Fibroblast of lung (primary cell): ENCODE data around the gene TRIP6. TPM values are rescaled to one million over a fixed set of nuclear protein-coding genes. Genes with fewer than 3 reads are reported as not detected.

Source experiments
- DNase-seq, 2 donors: peaks; one replicate each; pipeline versions ENCODE4 v3.0.0 to v3.0.0-alpha.2; 2010; ENCODE audit warnings: low read depth in 2 of 2
- H2AFZ ChIP-seq: 2 replicates; pipeline ENCODE4 v1.5.1; 2012; ENCODE audit warnings: low read length, control low read depth, inconsistent platforms
- H3K27ac ChIP-seq: 2 replicates; pipeline ENCODE4 v1.5.1; 2011; ENCODE audit warnings: low read length, control low read depth; ENCODE audit not compliant: insufficient read depth
- H3K27me3 ChIP-seq: 2 replicates; pipeline ENCODE4 v1.5.1; 2011; ENCODE audit warnings: mild to moderate bottlenecking, low read length; ENCODE audit not compliant: control insufficient read depth, insufficient read depth
- H3K36me3 ChIP-seq: 2 replicates; pipeline ENCODE4 v1.5.1; 2011; ENCODE audit warnings: low read length; ENCODE audit not compliant: control insufficient read depth, insufficient read depth
- H3K4me1 ChIP-seq: 2 replicates; pipeline ENCODE4 v1.5.1; 2011; ENCODE audit warnings: low read length; ENCODE audit not compliant: control insufficient read depth, insufficient read depth; ENCODE audit errors: extremely low read depth
- H3K4me2 ChIP-seq: 2 replicates; pipeline ENCODE4 v1.5.1; 2011; ENCODE audit warnings: low read length, control low read depth; ENCODE audit not compliant: insufficient read depth; ENCODE audit errors: extremely low read depth
- H3K4me3 ChIP-seq, 4 experiments: fragments of 200-600 bp in 1 of 4; sonication (generic) in 1 of 4; replicated peaks in 1 of 4; 2 replicates each; pipeline ENCODE4 v1.5.1; 2011 to 2016; ENCODE audit warnings: low read length in 4 of 4, low read depth in 3 of 4, mild to moderate bottlenecking in 3 of 4, control low read depth in 2 of 4, inconsistent platforms in 1 of 4, mixed read lengths in 1 of 4; ENCODE audit not compliant: insufficient read depth in 1 of 4; ENCODE audit errors: control extremely low read depth in 1 of 4
- H3K79me2 ChIP-seq: 2 replicates; pipeline ENCODE4 v1.5.1; 2012; ENCODE audit warnings: mild to moderate bottlenecking, low read length, inconsistent platforms; ENCODE audit not compliant: control insufficient read depth, insufficient read depth
- H3K9ac ChIP-seq: 2 replicates; pipeline ENCODE4 v1.5.1; 2011; ENCODE audit warnings: mild to moderate bottlenecking, low read length, control low read depth; ENCODE audit not compliant: insufficient read depth
- H3K9me3 ChIP-seq: 2 replicates; pipeline ENCODE4 v1.5.1; 2012; ENCODE audit warnings: low read depth, low read length; ENCODE audit not compliant: control insufficient read depth, insufficient read depth
- H4K20me1 ChIP-seq: 2 replicates; pipeline ENCODE4 v1.5.1; 2011; ENCODE audit warnings: low read length; ENCODE audit not compliant: control insufficient read depth, insufficient read depth; ENCODE audit errors: extremely low read depth
- CTCF ChIP-seq, 2 donors: IDR thresholded peaks in 1 of 2; conservative IDR thresholded peaks in 1 of 2; 1 replicate in 1 of 2; 2 replicates in 1 of 2; pipeline ENCODE4 v1.5.1; 2011 to 2012; ENCODE audit warnings: low read length in 2 of 2, control low read depth in 1 of 2, inconsistent platforms in 1 of 2, low read depth in 1 of 2, mild to moderate bottlenecking in 1 of 2
- EZH2 ChIP-seq: IDR thresholded peaks from 2 replicates; pipeline ENCODE4 v1.5.1; 2012; ENCODE audit warnings: low read length, control low read depth, mild to moderate bottlenecking; ENCODE audit errors: missing control alignments
- polyA plus RNA-seq, 2 donors: library from polyadenylated mRNA; depleted of rRNA in 1 of 2; stranded (reverse) in 1 of 2; unstranded in 1 of 2; fragments of >200 nt; gene quantifications; 2 replicates each; pipeline ENCODE4 v1.2.1, GENCODE V29; 2011 to 2012; ENCODE audit warnings: missing spikeins in 1 of 2
- total RNA-seq: library from RNA; depleted of rRNA; stranded (reverse); fragments of >200 nt; gene quantifications from 2 replicates; pipeline ENCODE4 v1.2.1, GENCODE V29; 2014

The TRIP6 gene
- total and polyA plus RNA-seq, 2 donors (not counting 1 experiment from before 2014, with no cell fraction given), result 76.2 to 96.1 TPM

DNA sequence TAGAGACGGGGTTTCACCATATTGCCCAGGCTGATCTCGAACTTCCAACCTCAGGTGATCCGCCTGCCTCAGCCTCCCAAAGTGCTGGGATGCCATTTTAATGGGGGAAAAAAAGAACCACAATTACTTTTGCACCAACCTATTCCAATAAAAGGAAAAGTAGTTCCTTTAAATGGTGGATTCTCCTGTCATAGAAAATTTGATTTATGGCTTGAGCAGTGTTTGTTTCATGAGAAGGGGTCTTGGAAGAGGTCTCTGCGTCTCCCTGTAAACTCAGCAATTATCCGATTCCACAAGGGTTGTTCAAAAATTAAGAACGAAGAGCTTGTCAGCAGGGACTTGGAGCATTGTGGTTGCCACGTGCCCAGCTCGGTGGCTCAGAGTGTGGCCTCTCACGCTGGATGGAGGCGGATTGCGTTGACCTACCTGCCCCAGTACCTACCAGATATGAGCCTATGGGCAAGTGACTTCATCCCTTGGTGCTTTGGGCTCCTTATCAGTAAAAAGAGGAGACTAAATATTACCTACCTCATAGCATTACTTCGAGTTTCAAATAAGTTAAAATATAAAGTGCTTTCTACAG lies 2.8 kb upstream of the TRIP6 start:
- H4K20me1 ChIP-seq, result no peaks in the 10 kb centered on the region
- H3K27ac ChIP-seq, result no peak overlapping the region
- peaks cover 21% of the 10 kb centered on the region for H3K79me2 ChIP-seq
- peaks cover 10% of the 10 kb centered on the region for H3K36me3 ChIP-seq
- no peaks in the 10 kb centered on the region for H3K9me3 ChIP-seq
- no peak overlapping the region for H2AFZ ChIP-seq
- no peak overlapping the region for H3K4me3 ChIP-seq
- peaks cover 6% of the 10 kb centered on the region for H3K4me1 ChIP-seq
- no peak for DNase-seq
- no peak overlapping the region for H3K9ac ChIP-seq
- TF ChIP-seq CTCF (conservative IDR thresholded peaks at IDR 0.05 in 1 of 2, IDR thresholded peaks at IDR 0.05 in 1 of 2; ENCODE audit: low read depth in 1 of 2, low read length in 2 of 2) (no peak), EZH2 (no peak)
- no peaks in the 10 kb centered on the region for H3K27me3 ChIP-seq
- no peak overlapping the region for H3K4me2 ChIP-seq

- no peak overlapping the region for H3K27ac ChIP-seq
- no peak overlapping the region for H3K9ac ChIP-seq
- TF ChIP-seq EZH2 (no peak), CTCF (conservative IDR thresholded peaks at IDR 0.05 in 1 of 2, IDR thresholded peaks at IDR 0.05 in 1 of 2; ENCODE audit: low read depth in 1 of 2, low read length in 2 of 2) (no peak)
- H3K9me3 ChIP-seq, result no peaks in the 10 kb centered on the region
- H3K4me3 ChIP-seq, result no peak overlapping the region
- peaks cover 13% of the 10 kb centered on the region for H3K36me3 ChIP-seq
- no peaks in the 10 kb centered on the region for H4K20me1 ChIP-seq
- H3K4me2 ChIP-seq, result no peak overlapping the region
- no peak overlapping the region for H2AFZ ChIP-seq
- DNase-seq, result peak in 1 of 2 donors; percentile 82
- H3K27me3 ChIP-seq, result no peaks in the 10 kb centered on the region
- peaks cover 6% of the 10 kb centered on the region for H3K4me1 ChIP-seq
- peaks cover 28% of the 10 kb centered on the region for H3K79me2 ChIP-seq
Measured at GRCh38 chr7:100865372-100865911, 1.7 kb upstream of the TRIP6 start.

DNA sequence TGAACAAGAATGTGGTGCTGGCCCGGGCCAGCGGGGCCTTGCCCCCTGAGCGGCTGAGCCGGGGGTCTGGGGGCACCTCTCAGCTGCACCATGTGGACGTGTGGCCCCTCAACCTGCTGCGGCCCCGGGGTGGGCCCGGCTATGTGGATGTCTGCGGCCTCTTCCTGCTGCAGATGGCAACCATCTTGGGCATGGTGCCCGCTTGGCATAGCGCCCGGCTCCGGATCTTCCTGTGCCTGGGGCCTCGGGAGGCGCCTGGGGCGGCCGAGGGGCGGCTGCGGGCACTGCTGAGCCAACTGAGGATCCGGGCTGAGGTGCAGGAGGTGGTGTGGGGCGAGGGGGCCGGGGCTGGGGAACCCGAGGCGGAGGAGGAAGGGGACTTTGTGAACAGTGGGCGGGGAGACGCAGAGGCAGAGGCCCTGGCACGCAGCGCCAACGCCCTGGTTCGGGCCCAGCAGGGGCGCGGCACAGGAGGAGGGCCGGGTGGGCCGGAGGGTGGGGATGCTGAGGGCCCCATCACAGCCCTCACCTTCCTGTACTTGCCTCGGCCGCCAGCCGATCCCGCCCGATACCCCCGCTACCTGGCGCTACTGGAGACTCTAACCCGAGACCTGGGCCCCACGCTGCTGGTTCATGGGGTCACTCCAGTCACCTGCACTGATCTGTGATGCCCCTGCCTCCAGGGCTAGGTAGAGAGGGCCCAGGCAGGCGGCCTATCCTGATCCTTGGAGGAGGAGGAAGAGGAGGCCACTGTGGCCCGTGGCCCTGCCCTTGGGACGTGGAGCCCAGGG lies 1.1 kb upstream of the TRIP6 start:
- Histone ChIP-seq H3K9me3 (no peaks in the 10 kb centered on the region), H3K9ac (no peak overlapping the region), H3K36me3 (peaks cover 11% of the 10 kb centered on the region), H3K4me1 (peaks cover 6% of the 10 kb centered on the region), H2AFZ (no peak overlapping the region), H3K79me2 (peaks cover 33% of the 10 kb centered on the region), H4K20me1 (no peaks in the 10 kb centered on the region), H3K27me3 (no peaks in the 10 kb centered on the region), H3K27ac (peak overlapping the region; percentile 98), H3K4me2 (peak overlapping the region; percentile 23), H3K4me3 (peak overlapping the region in 1 of 4 experiments; percentile 99)
- TF ChIP-seq CTCF (conservative IDR thresholded peaks at IDR 0.05 in 1 of 2, IDR thresholded peaks at IDR 0.05 in 1 of 2; ENCODE audit: low read depth in 1 of 2, low read length in 2 of 2), result no peak
- TF ChIP-seq EZH2, result no peak
- peak; percentile 29 to 36 for DNase-seq
